ENCODE measurements around the gene EVC.
"Not testable (repeated sequence)": the region's sequence is repeated elsewhere in the genome, so short reads cannot be mapped to it uniquely, and the experiment has no call there.

The EVC gene

GRCh38 chr4:5789141-5789540 is 78.1 kb downstream of the EVC start:
- no peak for DNase-seq

- DNase-seq = no peak
These were observed 79.5 kb downstream of the EVC start for GRCh38 chr4:5790546-5790857.

- no peak for DNase-seq
These were observed 80.7 kb downstream of the EVC start for GRCh38 chr4:5791654-5792053.

- no peak for DNase-seq
These were observed 82.5 kb downstream of the EVC start for GRCh38 chr4:5793514-5793913.

- no peak for DNase-seq
These were observed 84.6 kb downstream of the EVC start for GRCh38 chr4:5795580-5795979.

GRCh38 chr4:5796976-5797375 is 86.0 kb downstream of the EVC start:
- no peak for DNase-seq

DNA sequence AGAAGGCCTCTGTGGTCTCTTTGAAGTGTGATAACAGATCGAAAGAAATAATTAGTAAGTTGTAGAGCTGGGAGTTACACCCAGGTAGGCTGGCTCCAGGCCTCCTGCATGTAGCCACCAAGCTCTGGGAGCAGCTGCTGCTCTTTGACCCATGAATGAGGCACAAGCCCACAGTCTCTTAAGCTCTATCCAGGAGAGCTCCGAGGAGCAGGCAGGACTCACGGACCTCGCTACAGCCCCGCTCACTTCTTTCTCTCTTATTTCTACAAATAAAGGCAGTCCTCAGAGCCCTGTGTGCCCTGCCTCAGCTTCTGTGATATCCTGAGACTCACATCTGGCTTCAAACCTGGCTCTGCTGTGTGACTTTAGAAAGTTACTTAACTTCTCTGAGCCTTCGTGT is 86.9 kb downstream of the EVC start:
- no peak for DNase-seq

DNA sequence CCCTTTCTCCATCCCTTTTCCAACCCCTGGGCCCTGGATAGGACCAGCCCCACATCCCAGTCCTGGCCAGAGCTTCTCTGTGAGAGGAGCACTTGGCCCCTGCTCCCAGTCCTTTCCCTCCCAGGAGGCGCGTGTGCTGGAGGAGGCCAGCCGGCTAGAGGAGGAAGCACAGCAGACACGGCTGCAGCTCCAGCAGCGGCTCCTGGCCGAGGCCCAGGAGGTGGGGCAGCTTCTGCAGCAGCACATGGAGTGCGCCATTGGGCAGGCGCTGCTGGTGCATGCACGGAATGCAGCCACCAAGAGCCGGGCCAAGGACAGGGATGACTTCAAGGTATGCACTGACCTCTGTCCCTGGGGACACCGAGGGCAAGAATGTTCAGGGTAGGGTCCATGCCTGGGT is 87.5 kb downstream of the EVC start:
- DNase-seq = peak; percentile 32

DNA sequence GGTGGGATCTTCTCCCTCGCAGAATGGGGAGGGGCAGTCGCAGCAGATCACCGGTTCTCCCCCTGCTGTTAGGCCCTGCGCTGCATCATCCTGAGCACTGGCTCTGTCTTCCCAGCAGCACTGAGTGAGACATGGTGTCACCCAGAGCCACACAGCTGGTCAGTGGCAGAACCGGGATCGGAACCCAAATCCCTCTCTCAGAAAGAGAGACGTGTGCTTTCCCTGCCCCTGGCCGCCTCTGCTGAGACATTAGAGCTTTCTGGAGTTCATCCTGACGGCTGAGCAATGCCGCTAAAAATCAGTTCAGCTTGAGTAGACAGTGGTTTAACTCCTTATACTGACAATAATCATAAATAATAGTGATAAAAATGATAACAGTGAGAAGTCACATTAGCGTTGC is 87.9 kb downstream of the EVC start:
- no peak for DNase-seq

DNA sequence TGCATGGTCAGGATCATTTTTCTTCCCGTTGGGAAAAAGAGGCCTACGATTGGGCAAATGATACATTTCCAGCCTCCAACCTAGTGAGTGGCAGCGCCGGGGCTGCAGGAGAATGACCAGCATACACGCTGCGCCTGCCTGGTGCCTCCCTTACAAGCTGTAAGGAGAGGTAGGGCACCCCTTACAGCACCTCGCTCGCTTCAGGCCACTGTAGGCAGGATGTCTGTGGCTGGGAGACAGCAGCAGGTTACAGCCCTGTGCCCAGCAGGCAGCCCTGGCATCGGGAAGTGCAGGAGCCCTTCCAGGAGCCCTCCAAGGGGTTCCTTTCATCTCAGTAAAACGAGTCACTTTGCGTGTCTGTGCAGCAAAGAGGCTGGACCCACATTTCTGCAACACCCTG is 88.4 kb downstream of the EVC start:
- no peak for DNase-seq

- no peak for DNase-seq
These were observed 89.5 kb downstream of the EVC start for GRCh38 chr4:5800496-5800895.

DNA sequence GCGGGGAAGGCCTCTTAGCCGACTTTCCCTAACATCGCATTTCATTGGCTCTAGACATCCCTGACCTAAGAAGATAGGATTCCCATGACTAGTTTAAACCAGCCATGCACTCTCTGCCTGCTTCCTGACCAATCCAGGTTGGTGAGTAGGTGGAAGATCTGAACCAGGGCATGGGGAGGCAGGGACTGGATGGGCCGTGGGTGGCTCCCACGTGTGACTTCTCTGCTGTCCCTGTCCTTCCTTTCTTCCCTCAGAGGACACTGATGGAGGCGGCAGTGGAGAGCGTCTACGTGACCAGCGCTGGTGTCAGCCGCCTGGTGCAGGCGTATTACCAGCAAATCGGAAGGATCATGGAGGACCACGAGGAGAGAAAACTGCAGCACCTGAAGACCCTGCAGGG is 90.7 kb downstream of the EVC start:
- no peak for DNase-seq

- no peak for DNase-seq
These were observed 91.6 kb downstream of the EVC start for GRCh38 chr4:5802565-5802964.

GRCh38 chr4:5804656-5805055 is 93.7 kb downstream of the EVC start:
- DNase-seq = no peak

GRCh38 chr4:5805270-5805669 is 94.3 kb downstream of the EVC start:
- DNase-seq = no peak

GRCh38 chr4:5808081-5808741 is 97.2 kb downstream of the EVC start:
- no peak for DNase-seq

DNA sequence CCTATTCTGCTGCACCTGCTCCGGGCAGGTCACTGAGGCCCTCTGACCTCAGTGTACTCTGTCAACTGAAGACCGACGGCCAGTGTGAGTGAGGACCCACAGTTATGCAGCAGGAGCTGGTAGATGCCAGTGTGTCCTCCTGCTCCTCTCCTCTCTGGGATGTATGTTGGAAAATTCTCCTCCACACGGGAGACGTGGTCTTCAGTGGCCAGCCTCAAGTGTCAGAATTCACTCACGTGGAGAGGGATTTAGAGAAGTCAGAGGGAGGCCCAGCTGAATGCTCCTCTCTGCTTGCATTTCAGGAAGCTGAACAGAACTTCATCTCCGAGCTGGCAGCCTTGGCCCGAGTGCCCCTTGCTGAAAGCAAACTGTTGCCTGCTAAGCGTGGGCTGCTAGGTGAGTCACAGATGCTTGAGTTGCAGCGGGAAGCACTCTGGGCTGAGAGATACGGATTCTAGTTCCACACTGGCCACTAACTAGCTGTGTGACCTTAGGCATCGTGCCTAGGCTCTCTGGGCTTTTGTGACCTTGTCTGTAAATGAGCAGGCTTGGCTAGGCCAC is 98.3 kb downstream of the EVC start:
- DNase-seq = no peak

DNA sequence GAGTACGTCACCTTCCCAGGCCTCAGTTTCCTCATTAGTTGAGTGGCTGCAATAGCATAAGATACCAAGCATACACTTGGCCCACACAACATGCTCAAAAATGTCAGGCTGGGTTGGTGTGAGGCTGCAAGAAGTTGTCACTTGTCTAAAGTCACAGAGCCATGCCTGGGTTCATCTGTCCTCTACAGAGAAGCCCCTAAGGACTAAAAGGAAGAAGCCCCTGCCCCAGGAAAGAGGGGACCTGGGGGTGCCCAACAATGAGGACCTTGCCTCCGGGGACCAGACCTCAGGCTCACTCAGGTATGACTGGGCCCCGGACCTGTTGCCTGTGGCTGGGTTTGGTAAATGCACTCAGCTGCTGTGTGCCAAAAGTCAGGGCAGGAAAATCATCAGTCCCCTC is 99.2 kb downstream of the EVC start:
- DNase-seq = no peak

DNA sequence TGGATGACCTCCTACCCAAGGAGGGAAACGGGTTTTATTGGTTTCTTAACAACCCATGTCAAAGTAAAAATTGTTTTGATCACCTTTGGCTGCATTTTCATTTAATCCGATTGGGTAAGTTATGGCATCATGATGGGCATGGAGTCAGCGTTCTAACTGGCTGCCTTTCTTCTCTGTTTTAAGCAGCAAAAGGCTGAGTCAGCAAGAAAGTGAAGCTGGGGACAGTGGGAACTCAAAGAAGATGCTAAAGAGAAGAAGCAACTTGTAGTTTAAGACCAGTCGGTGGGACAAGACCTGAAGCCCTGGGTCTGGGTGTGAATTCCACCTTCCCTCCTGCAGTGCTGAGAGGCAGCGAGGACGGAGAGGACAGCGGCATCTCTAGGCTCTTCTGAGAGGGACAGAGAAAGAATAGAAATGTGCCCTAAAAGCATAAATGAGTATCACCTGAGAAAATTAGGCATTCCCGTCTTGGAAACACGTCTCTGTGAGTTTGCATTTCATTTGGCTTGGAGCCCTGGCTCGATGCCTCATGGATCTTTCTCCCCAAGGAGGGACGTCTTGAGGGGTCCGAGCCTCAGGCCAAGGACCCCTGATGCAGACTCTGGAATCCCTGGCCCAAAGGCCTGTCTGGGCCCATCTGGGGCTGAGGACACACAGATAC is 99.9 kb downstream of the EVC start:
- DNase-seq = no peak

DNA sequence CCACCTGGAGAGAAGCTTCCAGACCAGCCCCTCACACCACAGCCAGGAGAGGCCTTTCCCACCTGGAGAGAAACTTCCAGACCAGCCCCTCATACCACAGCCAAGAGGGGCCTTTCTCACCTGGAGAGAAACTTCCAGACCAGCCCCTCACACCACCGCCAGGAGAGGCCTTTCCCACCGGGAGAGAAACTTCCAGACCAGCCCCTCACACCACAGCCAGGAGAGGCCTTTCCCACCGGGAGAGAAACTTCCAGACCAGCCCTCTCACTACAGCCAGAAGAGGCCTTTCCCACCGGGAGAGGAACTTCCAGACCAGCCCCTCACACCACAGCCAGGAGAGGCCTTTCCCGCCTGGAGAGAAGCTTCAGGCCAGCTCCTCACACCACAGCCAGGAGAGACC is 101.1 kb downstream of the EVC start:
- not testable (repeated sequence) for DNase-seq

GRCh38 chr4:5812506-5813229 is 101.7 kb downstream of the EVC start:
- peak; percentile 68 for DNase-seq

DNA sequence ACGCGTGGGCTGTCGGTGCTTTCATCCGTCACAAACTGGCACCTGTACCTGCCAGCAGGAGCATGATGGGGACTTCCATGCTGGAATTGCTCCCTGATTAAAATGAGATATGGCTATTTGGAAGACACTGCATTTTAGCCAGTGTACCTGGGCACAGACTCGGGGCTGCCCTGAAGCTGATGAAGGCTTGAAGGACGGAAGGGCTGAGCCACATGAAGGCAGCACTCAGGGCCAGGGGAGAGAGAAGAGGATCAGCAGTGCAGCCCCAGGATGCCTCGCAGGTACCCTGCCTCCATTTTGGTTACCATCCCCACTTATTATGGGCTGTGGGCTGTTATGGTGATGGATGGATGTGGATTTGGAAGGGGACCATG is 102.9 kb downstream of the EVC start:
- no peak for DNase-seq

DNA sequence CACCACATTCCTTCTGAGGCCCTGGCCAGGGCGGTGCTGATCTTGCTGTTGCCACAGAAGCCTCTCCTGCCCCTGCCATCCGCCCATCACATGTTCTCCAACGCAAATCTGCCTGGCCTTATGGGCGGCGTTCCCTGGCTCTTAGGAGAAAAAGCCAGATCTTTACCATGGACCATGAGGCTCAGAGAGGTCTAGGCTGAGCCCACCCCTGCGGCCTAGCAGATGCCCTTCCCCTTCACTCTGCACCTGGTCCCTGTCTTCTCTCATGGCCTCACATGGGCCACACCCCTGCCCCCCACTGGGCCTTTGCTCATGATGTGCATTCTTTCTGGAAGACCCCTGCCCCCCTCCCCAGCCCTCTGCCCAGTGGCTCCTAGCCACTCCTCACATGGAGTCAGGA is 103.4 kb downstream of the EVC start:
- no peak for DNase-seq

DNA sequence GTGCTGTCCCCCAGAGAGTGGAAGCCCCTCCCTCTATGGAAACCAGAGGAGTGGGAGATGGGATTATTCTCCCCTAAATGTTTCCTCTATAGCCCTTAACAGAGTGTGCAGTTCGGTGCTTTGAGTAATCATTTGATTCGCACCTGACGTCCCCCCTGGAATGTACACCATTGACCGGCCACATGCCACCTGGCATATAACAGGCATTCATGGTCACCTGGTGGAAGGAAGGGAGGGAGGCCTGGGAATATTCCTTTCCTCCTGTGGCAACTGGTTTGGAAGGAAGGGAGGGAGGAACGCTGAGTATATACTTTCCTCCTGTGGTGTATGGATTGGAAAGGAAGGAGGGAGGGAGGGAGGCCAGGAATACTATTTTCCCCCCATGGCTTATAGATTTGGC is 104.6 kb downstream of the EVC start:
- no peak for DNase-seq
